Smooth muscle cell (in vitro differentiated cells): ENCODE results near the gene RNF169. TPM values are rescaled to one million over a fixed set of nuclear protein-coding genes. Genes with fewer than 3 reads are reported as not detected.

ENCODE experiments used
- DNase-seq: peaks from one replicate; lab custom pipeline; 2025; ENCODE audit not compliant: unreplicated experiment; lab: John Stamatoyannopoulos, UW
- H2AFZ ChIP-seq: fragments of 200-600 bp; sonication (generic); 2 replicates; pipeline ENCODE4 v1.6.0; 2016; ENCODE audit warnings: antibody characterized with exemption, low read depth, mild to moderate bottlenecking
- H3F3A ChIP-seq: fragments of 200-600 bp; sonication (generic); 2 replicates; pipeline ENCODE4 v1.6.0; 2017; ENCODE audit warnings: antibody characterized with exemption, low read depth
- H3K27ac ChIP-seq: fragments of 200-600 bp; sonication (generic); 2 replicates; pipeline ENCODE4 v1.5.1; 2016; ENCODE audit warnings: low read depth, mild to moderate bottlenecking
- H3K27me3 ChIP-seq: fragments of 200-600 bp; sonication (generic); 2 replicates; pipeline ENCODE4 v1.6.1; 2016; ENCODE audit warnings: low read depth, mild to moderate bottlenecking
- H3K36me3 ChIP-seq: fragments of 200-600 bp; sonication (generic); 2 replicates; pipeline ENCODE4 v1.5.1; 2016; ENCODE audit warnings: low read depth
- H3K4me1 ChIP-seq: fragments of 200-600 bp; sonication (generic); 2 replicates; pipeline ENCODE4 v1.5.1; 2016; ENCODE audit warnings: low read depth
- H3K4me2 ChIP-seq: fragments of 200-600 bp; sonication (generic); 2 replicates; pipeline ENCODE4 v1.6.0; 2016; ENCODE audit warnings: mild to moderate bottlenecking
- H3K4me3 ChIP-seq: fragments of 200-600 bp; sonication (generic); 2 replicates; pipeline ENCODE4 v1.5.1; 2016; ENCODE audit warnings: mild to moderate bottlenecking
- H3K79me2 ChIP-seq: fragments of 200-600 bp; sonication (generic); 2 replicates; pipeline ENCODE4 v1.6.0; 2016; ENCODE audit warnings: low read depth, mild to moderate bottlenecking
- H3K9ac ChIP-seq: fragments of 200-600 bp; sonication (generic); 2 replicates; pipeline ENCODE4 v1.6.0; 2016; ENCODE audit warnings: low read depth
- H3K9me3 ChIP-seq: fragments of 200-600 bp; sonication (generic); replicated peaks from 2 replicates; pipeline ENCODE4 v1.5.1; 2016; ENCODE audit warnings: low read depth
- H4K20me1 ChIP-seq: fragments of 200-600 bp; sonication (generic); 2 replicates; pipeline ENCODE4 v1.6.0; 2016; ENCODE audit warnings: low read depth
- CTCF ChIP-seq: fragments of 200-600 bp; sonication (generic); IDR thresholded peaks from 2 replicates; pipeline ENCODE4 v1.5.1; 2017; ENCODE audit warnings: borderline replicate concordance, mild to moderate bottlenecking, antibody characterized with exemption; ENCODE audit not compliant: insufficient read depth, poor library complexity, severe bottlenecking
- WGBS: methylation state at CpG from one replicate; pipeline ENCODE4 v1.1.7; 2016; ENCODE audit warnings: low lambda C conversion rate; 5-methylcytosine and 5-hydroxymethylcytosine counted together
- polyA plus RNA-seq: library from polyadenylated mRNA; unstranded; fragments of >200 nt; fragmentation: Nextera tagmentation; extraction: Ambion mirVana; gene quantifications from 2 replicates; pipeline ENCODE4 v1.2.1, GENCODE V29; 2016
- total RNA-seq: library from RNA; depleted of rRNA; stranded (reverse); fragments of >200 nt; gene quantifications from 2 replicates; pipeline ENCODE4 v1.2.3, GENCODE V29; 2014

The RNF169 gene
- total and polyA plus RNA-seq, 2 experiments from 2014 or later, result 2.2 to 13.6 TPM

GRCh38 chr11:74780248-74781005, 31.8 kb downstream of the RNF169 start:
- Histone ChIP-seq H4K20me1 (peaks cover 97% of the 10 kb centered on the region), H3K4me3 (no peak overlapping the region), H2AFZ (no peak overlapping the region), H3K79me2 (peaks cover 72% of the 10 kb centered on the region), H3K27me3 (no peaks in the 10 kb centered on the region), H3K36me3 (no peaks in the 10 kb centered on the region), H3K4me2 (peak overlapping the region; percentile 29), H3K9ac (no peak overlapping the region), H3F3A (no peaks in the 10 kb centered on the region), H3K27ac (no peak overlapping the region), H3K9me3 (no peaks in the 10 kb centered on the region), H3K4me1 (no peaks in the 10 kb centered on the region)
- WGBS, result 71% methylated on average over 4 of the region's 4 CpGs
- no peak for DNase-seq
- no peak for TF ChIP-seq CTCF

GRCh38 chr11:74783241-74783871, 34.7 kb downstream of the RNF169 start:
- no peak overlapping the region for H3K9ac ChIP-seq
- no peaks in the 10 kb centered on the region for H3K36me3 ChIP-seq
- no peak overlapping the region for H3K4me3 ChIP-seq
- peaks cover 98% of the 10 kb centered on the region for H4K20me1 ChIP-seq
- 68% methylated on average over 2 of the region's 2 CpGs for WGBS
- no peaks in the 10 kb centered on the region for H3K27me3 ChIP-seq
- H3K27ac ChIP-seq, result peak overlapping the region; percentile 0
- DNase-seq, result no peak
- no peak for TF ChIP-seq CTCF
- H2AFZ ChIP-seq, result no peak overlapping the region
- H3K79me2 ChIP-seq, result peaks cover 82% of the 10 kb centered on the region
- no peaks in the 10 kb centered on the region for H3K9me3 ChIP-seq
- H3F3A ChIP-seq, result no peaks in the 10 kb centered on the region
- peak overlapping the region; percentile 11 for H3K4me2 ChIP-seq
- H3K4me1 ChIP-seq, result no peaks in the 10 kb centered on the region

GRCh38 chr11:74784234-74784633, 35.6 kb downstream of the RNF169 start:
- Histone ChIP-seq H3K27ac (peak overlapping the region; percentile 0), H4K20me1 (peaks cover 97% of the 10 kb centered on the region)

More at GRCh38 chr11:74784234-74784633, 35.6 kb downstream of the RNF169 start:
- DNase-seq, result no peak
- 91% methylated on average over 5 of the region's 5 CpGs for WGBS
- H3K36me3 ChIP-seq, result no peaks in the 10 kb centered on the region
- H3K4me2 ChIP-seq, result no peak overlapping the region
- TF ChIP-seq CTCF, result no peak
- H3K4me1 ChIP-seq, result no peaks in the 10 kb centered on the region
- H2AFZ ChIP-seq, result no peak overlapping the region
- H3K79me2 ChIP-seq, result peaks cover 79% of the 10 kb centered on the region
- no peaks in the 10 kb centered on the region for H3K27me3 ChIP-seq
- no peaks in the 10 kb centered on the region for H3K9me3 ChIP-seq
- no peak overlapping the region for H3K4me3 ChIP-seq
- H3F3A ChIP-seq, result no peaks in the 10 kb centered on the region
- no peak overlapping the region for H3K9ac ChIP-seq
